Peyer's patch (tissue), 4 donors: ENCODE data around the gene OR52E4. TPM values are rescaled to one million over a fixed set of nuclear protein-coding genes. Genes with fewer than 3 reads are reported as not detected.

Experiments used
- DNase-seq, 3 donors: peaks; one replicate each; pipeline ENCODE4 v3.0.0-alpha.2; 2017 to 2019
- H3K27ac ChIP-seq, 4 donors: fragments of 200-600 bp; sonication (generic); one replicate each; pipeline ENCODE4 v1.5.1; 2016 to 2019
- H3K27me3 ChIP-seq, 2 donors: fragments of 200-600 bp; sonication (generic); one replicate each; pipeline ENCODE4 v1.5.1; 2019
- H3K36me3 ChIP-seq, 3 donors: fragments of 200-600 bp; sonication (generic); one replicate each; pipeline ENCODE4 v1.5.1; 2016 to 2019
- H3K4me1 ChIP-seq, 4 donors: fragments of 200-600 bp; sonication (generic); one replicate each; pipeline ENCODE4 v1.5.1; 2016 to 2019
- H3K4me3 ChIP-seq, 4 donors: fragments of 200-600 bp; sonication (generic); 1 replicate in 3 of 4; 2 replicates in 1 of 4; pipeline ENCODE4 v1.5.1; 2016 to 2019; ENCODE audit warnings: mild to moderate bottlenecking in 1 of 4
- H3K9me3 ChIP-seq, 4 donors: fragments of 200-600 bp; sonication (generic); one replicate each; pipeline ENCODE4 v1.5.1; 2016 to 2019; ENCODE audit warnings: mild to moderate bottlenecking in 1 of 4
- CTCF ChIP-seq, 6 experiments: fragments of 450-650 bp in 4 of 6; fragments of 200-600 bp in 2 of 6; sonication (generic) in 1 of 6; IDR thresholded peaks; one replicate each; pipeline ENCODE4 v1.5.1; 2017 to 2019; ENCODE audit warnings: antibody characterized with exemption in 6 of 6, mild to moderate bottlenecking in 3 of 6, moderate library complexity in 1 of 6
- POLR2A ChIP-seq, 2 donors: fragments of 450-650 bp; IDR thresholded peaks; one replicate each; pipeline ENCODE4 v1.5.1; 2017; ENCODE audit warnings: antibody characterized with exemption in 2 of 2, mild to moderate bottlenecking in 2 of 2, moderate library complexity in 2 of 2
- total RNA-seq, 4 donors: library from RNA; depleted of rRNA; stranded (reverse); fragments of >200 nt; gene quantifications; one replicate each; pipeline ENCODE4 v1.1.0, GENCODE V29; 2016

The OR52E4 gene
- not detected for total RNA-seq

DNA sequence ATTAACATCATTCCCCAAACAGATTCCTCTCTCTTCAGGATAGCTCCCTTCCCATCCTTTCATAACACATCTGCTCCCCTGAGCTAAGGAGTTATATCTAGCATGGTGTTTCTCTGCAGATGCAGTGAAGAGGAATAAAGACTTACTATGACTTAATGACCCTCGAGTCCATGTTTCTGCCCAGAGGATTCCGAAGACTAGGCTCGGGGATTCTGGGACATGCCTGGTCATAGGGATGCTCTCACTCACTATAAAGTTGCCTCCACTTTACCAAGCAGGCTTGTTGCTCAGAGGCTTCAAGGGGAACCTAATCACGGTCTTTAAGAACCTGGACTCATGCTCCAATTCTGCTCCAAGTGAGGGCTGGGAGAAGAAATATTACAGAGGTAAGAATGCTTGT is at the start of gene OR52E4:
TSS of gene OR52E4 (plus strand) at position 301 of the 400 bp plus-strand sequence. CDS start 3,664 bp downstream, outside the sequence.
- H3K36me3 ChIP-seq: no peaks in the 10 kb centered on the region
- no peak within 1 kb of the TSS for H3K4me3 ChIP-seq
- TF ChIP-seq CTCF (IDR thresholded peaks at IDR 0.05): no peak
- TF ChIP-seq POLR2A (IDR thresholded peaks at IDR 0.05): no peak
- no peak for DNase-seq
- no peak within 1 kb of the TSS for H3K27ac ChIP-seq
- no peaks in the 10 kb centered on the region for H3K4me1 ChIP-seq
- no peaks in the 10 kb centered on the region for H3K27me3 ChIP-seq
- no peaks in the 10 kb centered on the region for H3K9me3 ChIP-seq

DNA sequence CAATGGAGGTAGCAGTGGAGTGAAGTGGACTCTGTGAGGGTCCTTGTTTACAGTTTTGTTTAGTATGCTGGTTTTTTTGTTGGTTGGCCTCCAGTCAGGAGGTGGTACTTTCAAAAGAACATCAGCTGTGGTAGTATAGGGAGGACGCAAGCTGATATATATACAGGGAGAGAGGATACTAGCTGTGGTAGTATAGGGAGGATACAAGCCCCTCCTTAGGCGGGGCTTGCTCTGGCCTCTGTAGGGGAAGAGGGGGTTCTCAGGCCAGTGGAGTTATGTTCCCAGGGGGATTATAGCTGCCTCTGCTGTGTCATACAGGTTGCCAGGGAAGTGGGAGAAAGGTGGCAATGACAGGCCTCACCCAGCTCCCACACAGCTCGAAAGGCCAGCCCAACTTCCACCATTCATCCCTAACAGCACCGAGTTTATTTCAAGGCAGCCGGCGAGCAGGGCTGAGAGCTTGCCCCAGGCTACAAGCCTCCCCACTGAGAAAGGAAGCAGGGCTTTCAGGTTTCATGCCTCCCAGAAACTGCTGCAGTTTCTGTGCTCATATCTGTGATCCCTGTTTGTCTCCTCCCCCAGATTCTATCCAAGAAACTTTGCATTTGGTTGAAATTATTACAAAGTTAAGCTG is 49.1 kb upstream of the OR52E4 start:
- Histone ChIP-seq H3K4me1 (no peaks in the 10 kb centered on the region), H3K4me3 (no peak overlapping the region), H3K9me3 (no peaks in the 10 kb centered on the region), H3K36me3 (no peaks in the 10 kb centered on the region), H3K27ac (no peak overlapping the region), H3K27me3 (no peaks in the 10 kb centered on the region)
- DNase-seq: no peak
- TF ChIP-seq POLR2A (IDR thresholded peaks at IDR 0.05) (no peak), CTCF (IDR thresholded peaks at IDR 0.05) (no peak)

DNA sequence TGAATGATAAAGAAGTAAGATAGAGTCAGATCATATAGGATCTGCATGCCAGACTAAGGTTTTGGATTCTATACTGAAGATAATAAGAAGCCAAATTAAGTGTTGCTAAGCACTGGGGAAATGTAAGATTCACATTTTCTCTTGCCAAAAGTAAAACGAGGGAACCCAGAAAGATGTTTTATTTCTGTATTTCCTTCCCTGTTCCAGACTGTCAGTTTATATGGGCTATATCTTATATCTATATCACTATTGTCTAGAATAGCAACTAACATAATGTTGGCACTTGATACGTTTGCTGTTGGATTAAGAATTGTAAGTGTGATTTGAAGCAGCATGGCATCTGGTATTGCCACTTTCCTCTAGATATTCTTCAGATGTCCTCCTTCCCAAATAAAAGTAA is 47.0 kb upstream of the OR52E4 start:
- no peak overlapping the region for H3K4me3 ChIP-seq
- no peak overlapping the region for H3K27ac ChIP-seq
- no peak for DNase-seq
- no peaks in the 10 kb centered on the region for H3K9me3 ChIP-seq
- H3K36me3 ChIP-seq: no peaks in the 10 kb centered on the region
- H3K27me3 ChIP-seq: no peaks in the 10 kb centered on the region
- TF ChIP-seq POLR2A (IDR thresholded peaks at IDR 0.05) (no peak), CTCF (IDR thresholded peaks at IDR 0.05) (no peak)
- H3K4me1 ChIP-seq: no peaks in the 10 kb centered on the region

DNA sequence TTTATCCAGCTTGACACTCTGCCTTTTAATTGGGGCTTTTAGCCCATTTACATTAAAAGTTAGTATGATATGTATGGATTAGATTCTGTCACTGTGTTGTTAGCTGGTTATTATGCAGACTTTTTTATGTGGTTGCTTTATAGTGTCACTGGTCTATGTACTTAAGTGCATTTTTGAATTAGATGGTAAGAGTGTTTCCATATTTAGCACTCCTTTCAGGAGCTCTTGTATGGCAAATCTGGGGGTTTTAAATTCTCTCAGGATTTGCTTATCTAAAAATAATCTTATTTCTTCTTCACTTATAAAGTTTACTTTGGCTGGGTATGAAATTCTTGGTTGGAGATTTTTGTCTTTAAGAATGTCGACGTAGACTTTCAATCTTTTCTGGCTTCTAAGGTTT is 42.7 kb upstream of the OR52E4 start:
- Histone ChIP-seq H3K27ac (no peak overlapping the region), H3K4me3 (no peak overlapping the region)
- TF ChIP-seq POLR2A (IDR thresholded peaks at IDR 0.05) (no peak), CTCF (IDR thresholded peaks at IDR 0.05) (no peak)

GRCh38 chr11:5841797-5842196 is 38.6 kb upstream of the OR52E4 start, which contains the start of gene OR52E6:
Gene OR52E6 (minus strand): TSS chr11:5841897. CDS start chr11:5841897, 0 bp downstream.
- Histone ChIP-seq H3K27me3 (no peaks in the 10 kb centered on the region), H3K4me3 (no peak within 1 kb of the TSS), H3K27ac (no peak within 1 kb of the TSS), H3K36me3 (no peaks in the 10 kb centered on the region), H3K4me1 (no peaks in the 10 kb centered on the region), H3K9me3 (no peaks in the 10 kb centered on the region)
- DNase-seq: no peak
- TF ChIP-seq CTCF (IDR thresholded peaks at IDR 0.05): no peak

More for the DNA sequence above, 42.7 kb upstream of the OR52E4 start:
- H3K27me3 ChIP-seq: no peaks in the 10 kb centered on the region
- H3K36me3 ChIP-seq: no peaks in the 10 kb centered on the region
- no peaks in the 10 kb centered on the region for H3K4me1 ChIP-seq
- H3K9me3 ChIP-seq: no peaks in the 10 kb centered on the region
- no peak for DNase-seq

GRCh38 chr11:5846701-5847100 is 33.7 kb upstream of the OR52E4 start:
- H3K27me3 ChIP-seq: no peaks in the 10 kb centered on the region
- DNase-seq: no peak
- TF ChIP-seq CTCF (IDR thresholded peaks at IDR 0.05) (no peak), POLR2A (IDR thresholded peaks at IDR 0.05) (no peak)
- no peaks in the 10 kb centered on the region for H3K4me1 ChIP-seq
- no peaks in the 10 kb centered on the region for H3K36me3 ChIP-seq
- H3K4me3 ChIP-seq: no peak overlapping the region
- no peaks in the 10 kb centered on the region for H3K9me3 ChIP-seq
- H3K27ac ChIP-seq: no peak overlapping the region
